GM21528 (cell line): ENCODE measurements around the gene SCNN1B.
"Not testable (repeated sequence)": the region's sequence is repeated elsewhere in the genome, so short reads cannot be mapped to it uniquely, and the experiment has no call there.

Experiments used
- ATAC-seq: cut with Tn5 transposase; IDR thresholded peaks from one replicate; pipeline ENCODE4 v1.9.1; 2021; ENCODE audit warnings: mild to moderate bottlenecking, moderate library complexity; ENCODE audit not compliant: unreplicated experiment, low FRiP score

SCNN1B gene

DNA sequence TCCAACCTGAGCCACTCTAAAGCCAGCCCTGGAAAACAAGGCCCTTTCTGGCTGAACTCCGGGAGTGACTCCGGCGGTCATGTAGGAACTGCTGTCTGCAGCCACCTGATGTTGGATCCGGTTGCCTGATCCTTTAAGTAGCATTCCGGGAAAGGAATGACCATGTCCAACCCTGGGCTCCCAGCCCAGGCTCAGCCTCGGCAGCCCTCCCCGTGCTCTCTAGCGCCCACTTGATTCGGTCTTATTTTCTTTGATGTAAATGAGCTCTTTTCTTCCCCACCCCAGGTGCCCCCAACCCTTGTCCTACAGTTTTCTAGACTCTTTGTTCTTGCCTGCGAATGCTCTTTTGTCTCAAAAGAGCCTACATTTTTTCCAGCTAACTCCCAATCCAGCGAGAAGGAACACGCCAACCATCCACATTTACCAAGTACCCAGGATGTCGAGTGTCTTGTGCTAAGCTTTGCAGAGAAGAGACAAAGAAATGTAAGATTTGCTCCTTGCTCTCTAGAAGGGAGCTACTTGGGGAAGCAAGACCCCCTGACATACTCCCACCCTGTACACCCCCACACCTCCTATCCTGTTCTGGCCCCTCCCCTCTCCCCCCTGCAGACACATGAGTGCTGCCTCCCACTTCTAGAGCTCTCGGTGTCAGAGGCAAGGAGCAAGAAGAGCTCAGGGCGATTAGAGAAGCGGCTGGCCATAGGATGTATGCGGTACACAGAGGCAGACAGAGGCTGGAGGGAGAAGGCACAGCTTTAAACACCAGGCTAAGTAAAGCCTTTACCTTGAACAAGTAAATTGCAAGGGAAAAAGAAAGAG is 97.1 kb downstream of the SCNN1B start:
- ATAC-seq, result no peak

DNA sequence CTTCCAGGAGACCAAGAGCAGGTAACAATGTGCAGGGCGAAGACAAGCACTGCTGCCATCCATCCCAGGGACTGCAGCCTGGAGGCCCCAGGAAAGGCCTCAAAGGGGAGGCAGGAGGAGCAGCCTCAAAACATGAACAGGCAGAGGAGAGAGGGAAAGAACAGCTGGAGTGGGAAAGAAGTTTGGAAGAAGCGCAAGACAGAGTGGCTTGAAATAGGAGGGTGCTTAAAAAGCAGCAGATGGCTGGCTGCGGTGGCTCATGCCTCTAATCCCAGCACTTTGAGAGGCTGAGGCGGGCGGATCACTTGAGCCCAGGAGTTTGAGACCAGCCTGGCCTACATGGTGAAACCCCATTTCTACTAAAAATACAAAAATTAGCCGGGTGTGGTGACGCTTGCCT is 98.3 kb downstream of the SCNN1B start:
- not testable (repeated sequence) for ATAC-seq

DNA sequence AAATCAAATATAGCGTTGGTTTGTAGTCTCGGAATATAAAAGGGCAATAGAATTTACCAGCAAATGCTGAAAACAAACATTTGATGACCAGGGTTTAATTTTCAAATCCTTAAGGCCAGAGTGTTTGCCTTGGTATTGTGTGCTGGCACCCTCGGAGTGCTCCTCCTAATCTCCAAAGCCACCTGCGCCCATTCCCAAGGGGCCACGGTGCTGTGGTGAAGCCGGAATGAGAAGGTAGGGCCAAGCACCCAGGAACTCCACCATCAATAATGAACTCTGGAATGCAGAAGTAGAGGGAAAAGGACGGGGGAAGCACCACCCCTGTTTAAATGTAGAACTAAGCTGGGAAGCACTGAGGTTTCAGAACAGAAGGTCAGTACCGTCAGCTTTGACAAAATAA is 99.0 kb downstream of the SCNN1B start:
- ATAC-seq, result no peak

GRCh38 chr16:23402100-23402499 is 100.0 kb downstream of the SCNN1B start:
- no peak for ATAC-seq

DNA sequence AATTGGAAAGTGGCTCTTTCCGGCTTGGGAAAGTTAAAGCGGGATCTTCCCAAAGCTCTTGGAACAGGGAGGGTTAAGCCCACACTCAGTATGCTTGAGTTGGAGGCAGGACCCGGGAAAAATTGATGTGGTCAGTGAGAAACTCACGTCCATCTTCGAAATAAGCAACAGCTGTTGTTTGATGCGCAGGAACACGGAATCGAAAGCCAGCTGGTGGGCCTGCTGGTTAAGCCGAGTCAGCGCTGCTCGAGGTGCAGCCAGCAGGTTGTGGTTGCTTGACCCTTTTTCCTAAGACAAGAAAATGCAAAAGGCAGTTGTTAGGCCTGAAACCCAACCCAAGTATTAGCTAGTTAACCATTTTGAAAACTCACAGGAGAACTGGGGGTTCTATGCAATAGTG is 101.4 kb downstream of the SCNN1B start:
- ATAC-seq, result no peak

GRCh38 chr16:23406024-23406423 is 103.9 kb downstream of the SCNN1B start:
- ATAC-seq, result no peak

GRCh38 chr16:23406546-23407240 is 104.6 kb downstream of the SCNN1B start:
- ATAC-seq, result no peak

GRCh38 chr16:23407436-23408127 is 105.5 kb downstream of the SCNN1B start:
- ATAC-seq, result no peak

- no peak for ATAC-seq
Observed at GRCh38 chr16:23408242-23408822, 106.2 kb downstream of the SCNN1B start.

- ATAC-seq, result no peak
Observed at GRCh38 chr16:23408823-23409298, 106.8 kb downstream of the SCNN1B start.

DNA sequence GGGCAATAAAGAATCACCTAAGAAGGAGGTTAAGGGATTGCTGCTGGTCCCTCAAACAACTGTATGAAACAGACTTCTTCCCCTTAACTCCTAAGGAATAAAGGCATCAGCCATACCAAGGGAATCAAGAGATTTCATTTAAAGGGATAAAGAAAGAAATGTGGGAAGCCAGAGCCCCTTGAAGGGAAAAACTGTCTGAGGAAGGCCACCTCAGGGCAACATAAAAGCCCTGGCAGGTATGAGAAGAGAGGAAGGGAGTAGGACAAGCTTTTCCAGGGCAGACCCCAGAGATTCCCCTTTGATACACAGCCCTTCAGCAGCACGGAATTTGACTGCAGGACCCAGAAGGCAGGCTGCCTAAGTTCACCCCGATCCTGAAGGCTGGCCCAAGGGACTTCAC is 107.4 kb downstream of the SCNN1B start:
- ATAC-seq, result no peak

DNA sequence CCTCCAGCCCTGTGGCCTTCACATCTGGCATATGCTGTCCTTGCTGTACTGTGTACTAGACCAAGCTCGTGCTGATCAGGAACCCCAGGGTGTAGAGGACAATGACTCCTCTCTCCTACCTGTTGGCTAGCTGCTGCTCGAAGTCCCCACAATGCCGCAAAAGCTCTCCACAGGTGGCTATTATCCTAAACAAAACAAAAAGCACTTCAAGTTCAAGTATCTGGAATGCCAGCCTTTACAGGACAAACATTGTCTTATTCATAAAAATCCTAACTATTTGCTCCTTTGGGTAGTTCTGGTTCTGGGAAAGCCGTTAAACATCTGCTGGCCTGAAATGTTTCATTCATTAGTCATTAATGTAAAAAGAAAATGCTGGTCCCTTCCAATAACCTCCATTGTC is 108.1 kb downstream of the SCNN1B start:
- no peak for ATAC-seq

DNA sequence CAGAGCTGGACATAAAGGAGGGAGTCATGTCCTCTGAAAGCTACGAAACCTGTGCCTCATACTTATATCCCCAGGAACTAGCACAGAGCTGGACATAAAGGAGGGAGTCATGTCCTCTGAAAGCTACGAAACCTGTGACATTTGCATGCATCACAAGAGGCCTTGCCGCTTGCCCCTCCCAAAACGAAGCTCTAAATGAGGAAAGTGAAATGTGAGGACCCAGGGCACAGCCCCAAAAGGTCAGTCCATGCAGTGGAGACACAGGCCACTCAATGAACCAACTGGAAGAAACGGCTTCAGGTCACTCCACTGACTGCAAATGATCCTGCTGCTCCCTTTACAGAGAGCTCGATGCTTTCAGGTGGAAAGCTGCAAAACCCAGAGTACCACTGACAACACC is 112.6 kb downstream of the SCNN1B start:
- no peak for ATAC-seq

DNA sequence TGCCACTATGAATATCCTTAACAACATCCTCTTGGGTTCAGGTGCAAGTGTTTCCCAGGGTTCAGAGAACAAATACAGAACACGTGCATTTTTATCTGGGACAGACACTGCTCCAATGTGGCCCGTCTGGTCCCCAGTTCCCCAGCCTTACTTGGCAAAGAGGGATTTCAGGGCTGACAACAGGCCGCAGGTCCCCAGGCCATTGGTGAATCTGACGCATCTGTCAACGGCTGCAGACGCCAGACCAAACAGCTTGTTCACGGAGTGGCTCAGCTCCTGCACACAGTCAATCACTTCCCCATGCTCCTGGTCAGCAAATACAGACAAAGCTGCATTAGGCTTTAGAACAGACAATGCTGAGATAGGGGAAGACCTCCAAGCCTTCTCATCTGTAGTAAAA is 114.7 kb downstream of the SCNN1B start:
- ATAC-seq, result no peak

GRCh38 chr16:23420011-23420410 is 117.9 kb downstream of the SCNN1B start:
- no peak for ATAC-seq

DNA sequence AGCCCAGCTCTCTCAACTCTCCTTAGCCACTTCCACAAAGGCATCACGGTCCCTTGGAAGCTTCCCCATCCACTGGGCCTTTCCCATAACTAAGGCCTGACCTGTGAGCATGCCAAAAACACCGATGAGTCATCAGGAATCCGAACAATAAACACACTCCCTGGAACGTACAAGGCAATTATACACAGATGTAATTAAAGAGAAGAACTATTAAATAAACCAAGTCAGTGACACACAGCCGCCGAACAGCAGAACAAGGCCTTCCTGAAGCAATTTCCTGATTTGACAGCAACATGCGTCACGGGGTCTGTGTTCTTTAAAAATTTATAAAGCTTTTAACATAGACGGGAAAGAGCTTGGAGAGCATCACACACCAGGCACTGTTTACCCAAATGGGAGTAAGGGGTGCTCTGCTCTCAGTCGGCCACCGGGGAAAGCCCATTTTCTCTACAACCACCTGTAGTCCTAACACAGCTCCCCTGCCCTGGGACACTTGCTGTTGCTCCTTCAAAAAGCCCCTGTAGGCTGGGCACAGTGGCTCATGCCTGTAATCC is 121.5 kb downstream of the SCNN1B start:
- no peak for ATAC-seq

GRCh38 chr16:23424292-23424958 is 122.3 kb downstream of the SCNN1B start:
- ATAC-seq, result no peak

DNA sequence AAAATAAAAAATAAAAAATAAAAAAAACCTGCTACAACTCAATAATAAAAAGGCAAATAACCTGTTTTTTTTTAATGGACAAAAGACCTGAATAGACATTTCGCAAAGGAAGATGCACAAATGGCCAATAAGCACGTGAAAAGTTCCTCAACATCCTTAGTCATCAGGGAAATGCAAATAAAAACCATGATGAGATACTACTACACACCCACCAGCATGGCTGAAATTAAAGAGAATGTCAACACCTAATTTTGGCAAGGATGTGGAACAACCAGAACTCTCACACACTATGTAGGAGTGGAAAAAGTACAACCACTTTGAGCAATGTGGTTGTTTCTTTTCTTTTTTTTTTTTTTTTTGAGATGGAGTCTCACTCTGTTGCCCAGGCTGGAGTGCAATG is 126.2 kb downstream of the SCNN1B start:
- no peak for ATAC-seq
